ENCODE data around the gene ORC5. TPM values are rescaled to one million over a fixed set of nuclear protein-coding genes. Genes with fewer than 3 reads are reported as not detected.

Gene ORC5
- total and polyA plus RNA-seq, 10 of the 15 experiments (the other 5 are each of a cell fraction or from before 2014, with no cell fraction given), result 14.8 to 58.6 (median 30.3) TPM

DNA sequence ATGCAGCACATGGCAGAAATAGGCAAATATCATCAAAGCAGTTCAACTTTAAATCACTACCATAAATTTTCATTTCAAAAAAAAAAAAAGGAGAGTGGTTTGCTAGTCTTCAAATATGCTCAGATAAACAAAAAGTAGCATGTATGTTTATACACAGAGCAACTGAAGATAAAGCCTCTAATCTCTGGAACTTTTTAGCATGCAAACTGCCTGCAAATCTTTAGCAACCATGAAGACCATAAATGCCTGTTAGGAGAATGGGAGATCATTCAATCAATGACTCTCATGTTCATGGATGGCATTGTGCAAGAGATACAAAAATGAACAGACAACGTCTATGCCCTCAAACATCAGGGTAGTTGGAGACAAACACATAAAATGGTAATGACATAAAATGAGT, 57.3 kb downstream of the ORC5 start (continued):
- TF ChIP-seq, protein P1, sequence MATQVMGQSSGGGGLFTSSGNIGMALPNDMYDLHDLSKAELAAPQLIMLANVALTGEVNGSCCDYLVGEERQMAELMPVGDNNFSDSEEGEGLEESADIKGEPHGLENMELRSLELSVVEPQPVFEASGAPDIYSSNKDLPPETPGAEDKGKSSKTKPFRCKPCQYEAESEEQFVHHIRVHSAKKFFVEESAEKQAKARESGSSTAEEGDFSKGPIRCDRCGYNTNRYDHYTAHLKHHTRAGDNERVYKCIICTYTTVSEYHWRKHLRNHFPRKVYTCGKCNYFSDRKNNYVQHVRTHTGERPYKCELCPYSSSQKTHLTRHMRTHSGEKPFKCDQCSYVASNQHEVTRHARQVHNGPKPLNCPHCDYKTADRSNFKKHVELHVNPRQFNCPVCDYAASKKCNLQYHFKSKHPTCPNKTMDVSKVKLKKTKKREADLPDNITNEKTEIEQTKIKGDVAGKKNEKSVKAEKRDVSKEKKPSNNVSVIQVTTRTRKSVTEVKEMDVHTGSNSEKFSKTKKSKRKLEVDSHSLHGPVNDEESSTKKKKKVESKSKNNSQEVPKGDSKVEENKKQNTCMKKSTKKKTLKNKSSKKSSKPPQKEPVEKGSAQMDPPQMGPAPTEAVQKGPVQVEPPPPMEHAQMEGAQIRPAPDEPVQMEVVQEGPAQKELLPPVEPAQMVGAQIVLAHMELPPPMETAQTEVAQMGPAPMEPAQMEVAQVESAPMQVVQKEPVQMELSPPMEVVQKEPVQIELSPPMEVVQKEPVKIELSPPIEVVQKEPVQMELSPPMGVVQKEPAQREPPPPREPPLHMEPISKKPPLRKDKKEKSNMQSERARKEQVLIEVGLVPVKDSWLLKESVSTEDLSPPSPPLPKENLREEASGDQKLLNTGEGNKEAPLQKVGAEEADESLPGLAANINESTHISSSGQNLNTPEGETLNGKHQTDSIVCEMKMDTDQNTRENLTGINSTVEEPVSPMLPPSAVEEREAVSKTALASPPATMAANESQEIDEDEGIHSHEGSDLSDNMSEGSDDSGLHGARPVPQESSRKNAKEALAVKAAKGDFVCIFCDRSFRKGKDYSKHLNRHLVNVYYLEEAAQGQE (IDR thresholded peaks at IDR 0.05; ENCODE audit: low read depth, low read length), result no peak
- TF ChIP-seq ESRRA (IDR thresholded peaks at IDR 0.05; ENCODE audit: low read length) (no peak), POU2F2 (IDR thresholded peaks at IDR 0.05; ENCODE audit: borderline replicate concordance, low read depth, low read length) (no peak), TARDBP (IDR thresholded peaks at IDR 0.05; ENCODE audit: borderline replicate concordance) (no peak), SREBF1 (IDR thresholded peaks at IDR 0.05; ENCODE audit: low read length) (no peak), FOS (IDR thresholded peaks at IDR 0.05; ENCODE audit: borderline replicate concordance, extremely low read depth, insufficient read length) (no peak)
- TF ChIP-seq, protein P2, sequence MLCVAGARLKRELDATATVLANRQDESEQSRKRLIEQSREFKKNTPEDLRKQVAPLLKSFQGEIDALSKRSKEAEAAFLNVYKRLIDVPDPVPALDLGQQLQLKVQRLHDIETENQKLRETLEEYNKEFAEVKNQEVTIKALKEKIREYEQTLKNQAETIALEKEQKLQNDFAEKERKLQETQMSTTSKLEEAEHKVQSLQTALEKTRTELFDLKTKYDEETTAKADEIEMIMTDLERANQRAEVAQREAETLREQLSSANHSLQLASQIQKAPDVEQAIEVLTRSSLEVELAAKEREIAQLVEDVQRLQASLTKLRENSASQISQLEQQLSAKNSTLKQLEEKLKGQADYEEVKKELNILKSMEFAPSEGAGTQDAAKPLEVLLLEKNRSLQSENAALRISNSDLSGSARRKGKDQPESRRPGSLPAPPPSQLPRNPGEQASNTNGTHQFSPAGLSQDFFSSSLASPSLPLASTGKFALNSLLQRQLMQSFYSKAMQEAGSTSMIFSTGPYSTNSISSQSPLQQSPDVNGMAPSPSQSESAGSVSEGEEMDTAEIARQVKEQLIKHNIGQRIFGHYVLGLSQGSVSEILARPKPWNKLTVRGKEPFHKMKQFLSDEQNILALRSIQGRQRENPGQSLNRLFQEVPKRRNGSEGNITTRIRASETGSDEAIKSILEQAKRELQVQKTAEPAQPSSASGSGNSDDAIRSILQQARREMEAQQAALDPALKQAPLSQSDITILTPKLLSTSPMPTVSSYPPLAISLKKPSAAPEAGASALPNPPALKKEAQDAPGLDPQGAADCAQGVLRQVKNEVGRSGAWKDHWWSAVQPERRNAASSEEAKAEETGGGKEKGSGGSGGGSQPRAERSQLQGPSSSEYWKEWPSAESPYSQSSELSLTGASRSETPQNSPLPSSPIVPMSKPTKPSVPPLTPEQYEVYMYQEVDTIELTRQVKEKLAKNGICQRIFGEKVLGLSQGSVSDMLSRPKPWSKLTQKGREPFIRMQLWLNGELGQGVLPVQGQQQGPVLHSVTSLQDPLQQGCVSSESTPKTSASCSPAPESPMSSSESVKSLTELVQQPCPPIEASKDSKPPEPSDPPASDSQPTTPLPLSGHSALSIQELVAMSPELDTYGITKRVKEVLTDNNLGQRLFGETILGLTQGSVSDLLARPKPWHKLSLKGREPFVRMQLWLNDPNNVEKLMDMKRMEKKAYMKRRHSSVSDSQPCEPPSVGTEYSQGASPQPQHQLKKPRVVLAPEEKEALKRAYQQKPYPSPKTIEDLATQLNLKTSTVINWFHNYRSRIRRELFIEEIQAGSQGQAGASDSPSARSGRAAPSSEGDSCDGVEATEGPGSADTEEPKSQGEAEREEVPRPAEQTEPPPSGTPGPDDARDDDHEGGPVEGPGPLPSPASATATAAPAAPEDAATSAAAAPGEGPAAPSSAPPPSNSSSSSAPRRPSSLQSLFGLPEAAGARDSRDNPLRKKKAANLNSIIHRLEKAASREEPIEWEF (IDR thresholded peaks at IDR 0.05; ENCODE audit: insufficient replicate concordance, low read depth, low read length), result no peak
- TF ChIP-seq, protein P3, sequence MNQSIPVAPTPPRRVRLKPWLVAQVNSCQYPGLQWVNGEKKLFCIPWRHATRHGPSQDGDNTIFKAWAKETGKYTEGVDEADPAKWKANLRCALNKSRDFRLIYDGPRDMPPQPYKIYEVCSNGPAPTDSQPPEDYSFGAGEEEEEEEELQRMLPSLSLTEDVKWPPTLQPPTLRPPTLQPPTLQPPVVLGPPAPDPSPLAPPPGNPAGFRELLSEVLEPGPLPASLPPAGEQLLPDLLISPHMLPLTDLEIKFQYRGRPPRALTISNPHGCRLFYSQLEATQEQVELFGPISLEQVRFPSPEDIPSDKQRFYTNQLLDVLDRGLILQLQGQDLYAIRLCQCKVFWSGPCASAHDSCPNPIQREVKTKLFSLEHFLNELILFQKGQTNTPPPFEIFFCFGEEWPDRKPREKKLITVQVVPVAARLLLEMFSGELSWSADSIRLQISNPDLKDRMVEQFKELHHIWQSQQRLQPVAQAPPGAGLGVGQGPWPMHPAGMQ (IDR thresholded peaks at IDR 0.05; ENCODE audit: borderline replicate concordance), result no peak
- TF ChIP-seq, protein P4, sequence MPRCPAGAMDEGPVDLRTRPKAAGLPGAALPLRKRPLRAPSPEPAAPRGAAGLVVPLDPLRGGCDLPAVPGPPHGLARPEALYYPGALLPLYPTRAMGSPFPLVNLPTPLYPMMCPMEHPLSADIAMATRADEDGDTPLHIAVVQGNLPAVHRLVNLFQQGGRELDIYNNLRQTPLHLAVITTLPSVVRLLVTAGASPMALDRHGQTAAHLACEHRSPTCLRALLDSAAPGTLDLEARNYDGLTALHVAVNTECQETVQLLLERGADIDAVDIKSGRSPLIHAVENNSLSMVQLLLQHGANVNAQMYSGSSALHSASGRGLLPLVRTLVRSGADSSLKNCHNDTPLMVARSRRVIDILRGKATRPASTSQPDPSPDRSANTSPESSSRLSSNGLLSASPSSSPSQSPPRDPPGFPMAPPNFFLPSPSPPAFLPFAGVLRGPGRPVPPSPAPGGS (IDR thresholded peaks at IDR 0.05; ENCODE audit: borderline replicate concordance, insufficient read depth, low read depth, low read length, poor library complexity, severe bottlenecking), result no peak
